Left cardiac atrium (tissue), 4 donors: ENCODE results near the gene CHSY1. TPM values are rescaled to one million over a fixed set of nuclear protein-coding genes. Genes with fewer than 3 reads are reported as not detected.

ENCODE experiments used
- ATAC-seq, 2 donors: fragments of 200-7000 bp; cut with Tn5 transposase; one replicate each; pipeline ENCODE4 v1.9.1; 2020; ENCODE audit warnings: mild to moderate bottlenecking in 2 of 2, moderate library complexity in 2 of 2
- DNase-seq: peaks from one replicate; pipeline ENCODE4 v3.0.0-alpha.2; 2020
- intact Hi-C, 2 donors: fragments of 100-400 bp; cut with DNase I; formaldehyde crosslinking; loops; one replicate each; pipeline versions ENCODE4 v1.14.1 to v1.15.1; 2022 to 2023
- total RNA-seq, 2 donors: library from RNA; stranded (reverse); fragmentation: NEBNext Ultra II Directional; extraction: Animal tissue kit (Norgen Biotek cat#: 25700); gene quantifications; one replicate each; pipeline ENCODE4 v1.2.1, GENCODE V29; 2021
- donor health status: DM: no; HTN: yes; CAD: no.
- donor health status: DM: no; HTN: yes; CAD: no; lungs with severe emphysema.
- donor health status: DM: yes; HTN: yes; CAD: no.
- donor health status: Dilated cardiomyopathy.

CHSY1 gene
- total RNA-seq, 2 donors from 2014 or later = 18.8 to 42.0 TPM

GRCh38 chr15:101198800-101199199 lies 53.0 kb downstream of the CHSY1 start:
- DNase-seq (no peak), ATAC-seq (no peak)
- intact Hi-C loops = no loop called here

GRCh38 chr15:101198031-101198575 lies 53.7 kb downstream of the CHSY1 start:
- ATAC-seq = no peak
- no peak for DNase-seq
- intact Hi-C loops = no loop called here

DNA sequence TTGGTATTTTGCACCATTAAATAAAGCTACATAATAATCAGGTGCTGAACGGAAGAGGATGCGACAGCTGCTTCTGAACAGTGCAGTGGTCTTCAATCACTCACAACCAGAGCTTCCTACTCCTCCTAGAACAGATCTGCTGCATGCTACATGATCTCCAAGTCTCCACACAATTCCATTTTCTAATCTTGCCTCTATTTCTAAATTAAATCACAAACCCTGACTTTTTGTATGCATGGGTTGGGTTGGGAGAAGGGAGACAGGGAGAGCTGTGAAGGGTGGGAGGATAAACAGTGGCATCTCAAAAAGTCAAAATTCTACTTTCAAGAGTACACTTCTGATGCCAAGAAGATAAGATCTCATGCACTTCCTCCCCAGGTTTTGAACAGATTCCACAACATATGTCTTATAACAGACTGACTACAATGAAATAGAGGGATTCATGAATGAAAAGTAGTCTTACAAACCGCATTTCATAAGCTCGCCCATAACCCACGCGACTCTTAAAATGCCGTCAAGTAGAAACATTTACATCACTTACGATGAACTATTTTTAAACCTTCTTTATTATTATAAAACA lies 57.2 kb downstream of the CHSY1 start:
- no peak for DNase-seq
- intact Hi-C loops = no loop called here
- ATAC-seq = no peak

- ATAC-seq = peak in 1 of 2 donors; percentile 2
- no peak for DNase-seq
- intact Hi-C loops = no loop called here
Measured at GRCh38 chr15:101193806-101194545, 57.9 kb downstream of the CHSY1 start.

GRCh38 chr15:101193120-101193644 lies 58.7 kb downstream of the CHSY1 start:
- DNase-seq = peak; percentile 77
- intact Hi-C loops = no loop called here
- ATAC-seq = peak; percentile 58 to 61

DNA sequence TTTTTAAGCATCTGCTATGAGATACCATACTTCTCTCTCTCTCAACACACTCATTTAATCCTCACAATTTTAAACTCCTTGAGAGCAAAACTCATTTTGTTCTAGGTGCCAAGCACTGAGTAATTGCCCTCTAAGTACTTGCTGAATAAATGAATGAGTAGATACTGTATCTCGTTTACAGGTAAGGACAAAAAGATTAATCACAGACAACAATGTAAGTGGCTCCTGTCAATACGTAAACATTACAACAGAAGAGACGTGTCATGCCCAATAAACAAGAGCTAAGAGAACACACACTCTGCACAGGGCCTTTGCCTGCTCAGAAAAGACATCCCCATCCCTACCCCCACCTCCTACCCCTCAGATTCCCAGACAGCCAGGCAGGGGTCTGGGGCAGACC lies 59.8 kb downstream of the CHSY1 start:
- ATAC-seq (no peak), DNase-seq (no peak)
- intact Hi-C loops = no loop called here

- DNase-seq (no peak), ATAC-seq (no peak)
- intact Hi-C loops = no loop called here
Measured at GRCh38 chr15:101191242-101191641, 60.6 kb downstream of the CHSY1 start.

- intact Hi-C loops = no loop called here
- ATAC-seq (no peak), DNase-seq (no peak)
Measured at GRCh38 chr15:101190092-101190595, 61.7 kb downstream of the CHSY1 start.

DNA sequence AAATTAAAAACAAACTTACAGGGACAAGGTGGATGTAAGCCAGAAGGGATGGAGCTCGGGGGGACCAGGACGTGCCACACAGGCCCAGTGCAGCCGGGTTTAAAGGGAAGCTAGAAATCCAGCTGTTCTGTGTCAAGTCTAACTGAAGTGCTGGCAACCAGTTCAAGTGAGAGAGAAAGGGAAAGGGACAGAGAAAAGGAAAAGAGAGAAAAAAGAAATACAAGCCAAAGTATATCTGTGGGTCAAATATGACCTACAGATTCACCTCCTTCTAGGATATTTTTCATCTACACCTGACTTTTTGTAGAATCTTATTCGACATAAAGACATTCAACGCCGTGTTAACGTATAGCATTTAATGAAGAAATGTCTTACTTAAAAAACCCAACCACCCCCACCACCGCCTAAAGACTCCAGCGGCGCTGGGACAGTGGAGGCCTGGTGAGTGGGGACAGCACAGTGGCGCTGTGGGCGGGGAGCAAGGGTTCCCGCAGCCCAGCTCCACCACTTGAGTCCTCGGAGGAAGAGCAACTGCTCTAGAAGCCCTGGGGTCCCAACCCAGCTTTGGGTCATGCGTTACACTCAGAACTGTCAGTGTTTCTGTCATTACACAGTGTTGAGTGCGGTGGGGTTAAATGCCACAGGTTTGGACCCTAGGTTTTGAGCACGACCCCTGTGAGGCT lies 62.3 kb downstream of the CHSY1 start:
- intact Hi-C loops = loop anchor here in 1 of 2 donors (5.0 kb wide), 1 partner anchor 63 kb away; the partner anchor contains the start of gene CHSY1
- DNase-seq (no peak), ATAC-seq (peak; percentile 6 to 35)

DNA sequence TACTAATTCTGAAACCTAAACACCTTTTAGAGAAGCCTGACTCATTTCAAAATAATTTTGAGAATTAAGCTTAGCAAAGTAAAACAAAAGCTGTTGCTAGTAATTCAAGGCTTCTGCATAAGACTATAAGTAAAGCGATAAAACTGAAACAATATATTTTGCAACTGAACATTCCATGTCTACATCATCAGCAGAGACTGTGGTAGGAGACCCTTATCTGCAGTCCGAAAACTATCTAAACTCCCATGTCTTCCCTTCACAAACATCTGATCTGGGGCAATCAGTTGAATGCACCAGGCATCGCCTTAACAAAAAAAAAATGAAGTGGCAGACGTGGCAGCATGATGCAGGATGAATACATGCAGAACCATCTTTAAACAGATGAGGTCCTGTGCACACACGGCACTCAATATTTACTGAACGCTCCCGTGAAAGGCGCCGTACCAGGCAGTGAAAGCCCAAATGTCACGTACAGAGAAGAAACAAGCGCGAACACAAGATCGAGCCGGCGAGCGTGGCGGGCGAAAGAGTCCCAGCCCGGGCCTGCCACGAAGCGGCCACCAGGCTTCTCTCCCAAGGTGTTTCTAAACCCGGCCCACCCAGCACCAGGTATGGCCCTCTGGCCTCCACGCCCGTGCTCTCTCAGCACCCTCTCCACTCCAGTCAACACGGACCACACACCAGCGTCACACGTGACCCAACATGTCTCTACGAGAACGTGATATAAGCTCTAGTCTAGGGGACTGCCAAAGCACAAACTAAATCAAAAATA lies 63.0 kb downstream of the CHSY1 start:
- DNase-seq = peak; percentile 58
- ATAC-seq = peak; percentile 36 to 58
- intact Hi-C loops = loop anchor here in 1 of 2 donors (5.0 kb wide), 1 partner anchor 63 kb away; the partner anchor contains the start of gene CHSY1

DNA sequence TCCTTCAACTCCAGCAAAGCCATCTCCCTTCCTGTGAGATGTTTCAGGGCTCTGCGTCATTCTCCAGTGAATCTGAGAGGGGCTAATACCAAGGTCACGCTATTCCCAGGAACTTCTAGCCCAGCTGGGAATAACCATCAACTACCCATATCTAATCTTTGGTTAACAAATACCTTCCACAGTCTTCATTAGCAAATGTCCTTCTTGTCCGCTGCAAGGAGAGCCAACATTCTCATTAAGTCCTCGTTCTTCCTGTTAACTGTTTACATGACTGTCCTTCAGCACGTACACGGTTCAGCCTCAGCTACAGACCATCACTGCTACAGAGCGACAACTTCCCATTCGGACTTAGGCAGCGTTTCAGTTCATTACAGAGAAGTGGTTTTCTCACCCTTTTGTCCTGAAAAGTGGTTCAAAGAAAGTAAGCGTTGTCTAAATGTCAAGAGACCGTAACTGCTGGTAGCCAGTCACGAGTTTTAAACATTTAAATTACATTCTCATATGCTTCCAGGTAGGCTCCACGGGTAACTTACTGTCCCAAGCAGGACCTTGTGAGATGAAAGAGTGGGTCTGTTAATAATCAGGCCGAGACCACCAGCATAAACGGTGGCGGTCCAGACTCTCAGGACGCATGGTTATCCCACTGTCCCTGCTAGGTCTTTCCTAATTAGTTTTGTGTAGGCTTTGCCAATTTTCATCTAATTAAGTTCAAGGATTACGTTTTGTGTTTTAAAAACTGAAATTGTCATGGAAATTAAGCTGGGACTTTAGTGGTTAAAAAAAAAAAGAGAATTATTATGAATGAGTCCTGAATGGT lies 63.8 kb downstream of the CHSY1 start:
- intact Hi-C loops = loop anchor here in 1 of 2 donors (5.0 kb wide), 1 partner anchor 64 kb away; the partner anchor contains the start of gene CHSY1
- DNase-seq (peak; percentile 54), ATAC-seq (peak; percentile 54 to 76)

DNA sequence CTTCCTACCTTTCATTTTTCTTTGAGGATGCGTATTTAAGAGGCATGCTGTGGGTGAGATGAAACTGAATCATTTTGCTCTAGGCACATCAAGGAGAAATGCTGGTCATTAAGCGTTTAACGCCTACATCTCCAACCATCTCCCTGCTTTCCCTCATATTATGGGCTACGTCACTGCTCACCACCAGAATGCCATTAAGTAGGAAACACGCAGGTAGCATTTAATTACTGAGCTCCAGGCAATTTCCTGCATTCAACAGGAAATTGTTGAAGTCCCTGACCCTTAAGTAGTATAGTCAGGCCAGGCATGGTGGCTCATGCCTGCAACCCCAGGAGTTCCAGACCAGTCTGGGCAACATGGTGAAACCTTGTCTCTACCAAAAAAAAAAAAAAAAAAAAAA lies 66.1 kb downstream of the CHSY1 start:
- DNase-seq = no peak
- intact Hi-C loops = loop anchor here in 1 of 2 donors (5.0 kb wide), 1 partner anchor 67 kb away; the partner anchor contains the start of gene CHSY1
- ATAC-seq = no peak

DNA sequence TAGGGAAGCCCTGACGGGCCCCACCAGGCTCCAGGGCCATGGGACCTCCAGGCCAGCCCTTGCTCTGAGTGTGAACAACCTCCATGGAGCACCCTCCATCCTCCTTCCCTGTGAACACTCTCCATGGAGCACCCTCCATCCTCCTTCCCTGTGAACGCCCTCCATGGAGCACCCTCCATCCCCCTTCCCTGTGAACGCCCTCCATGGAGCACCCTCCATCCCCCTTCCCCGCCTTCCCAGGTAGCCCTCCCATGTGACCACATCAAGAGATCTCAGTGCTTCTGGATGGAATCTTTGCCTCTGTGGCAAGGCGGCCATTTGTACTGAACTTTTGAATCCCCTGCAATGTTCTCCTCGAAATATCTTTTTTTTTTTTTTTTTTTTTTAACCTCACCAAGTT lies 66.5 kb downstream of the CHSY1 start:
- no peak for ATAC-seq
- DNase-seq = no peak
- intact Hi-C loops = loop anchor here in 1 of 2 donors (5.0 kb wide), 1 partner anchor 67 kb away; the partner anchor contains the start of gene CHSY1

GRCh38 chr15:101184830-101185229 lies 67.0 kb downstream of the CHSY1 start:
- intact Hi-C loops = loop anchor here in 1 of 2 donors (5.0 kb wide), 1 partner anchor 67 kb away; the partner anchor contains the start of gene CHSY1
- no peak for DNase-seq
- ATAC-seq = no peak

- DNase-seq (no peak), ATAC-seq (no peak)
- intact Hi-C loops = no loop called here
Measured at GRCh38 chr15:101183931-101184305, 67.9 kb downstream of the CHSY1 start.

DNA sequence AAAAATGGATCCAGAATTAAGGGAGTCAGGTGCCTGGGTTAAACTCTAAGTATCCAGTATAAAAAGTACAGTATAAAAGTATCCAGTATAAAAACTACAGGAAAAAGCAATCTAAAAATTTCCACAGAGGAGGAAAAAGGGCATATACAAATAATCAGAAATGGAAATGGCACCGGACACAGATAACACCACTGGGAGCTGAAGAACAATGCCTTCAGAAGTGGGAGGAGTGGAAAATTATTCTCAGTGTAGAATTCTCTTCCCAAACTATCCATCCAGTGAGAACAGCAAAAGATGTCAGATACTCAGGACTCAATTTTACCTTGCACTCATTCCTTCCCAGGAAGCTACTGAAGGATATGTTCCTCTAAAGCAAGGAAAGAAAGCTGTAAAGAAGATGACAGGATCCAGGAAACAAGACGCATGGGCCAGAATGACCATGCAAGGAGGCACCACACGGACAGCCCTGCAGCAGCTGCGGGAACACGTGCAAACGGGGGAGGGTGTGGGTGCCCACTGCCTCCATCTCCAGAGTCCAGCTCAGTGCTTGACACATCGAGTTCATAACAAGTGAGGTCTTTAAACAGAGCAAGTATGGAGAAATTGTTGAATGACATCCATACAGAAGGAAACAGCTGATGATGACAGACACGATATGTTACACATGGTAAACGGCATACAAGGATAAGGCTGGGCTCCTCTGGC lies 68.5 kb downstream of the CHSY1 start:
- ATAC-seq (peak; percentile 9 to 24), DNase-seq (no peak)
- intact Hi-C loops = no loop called here

DNA sequence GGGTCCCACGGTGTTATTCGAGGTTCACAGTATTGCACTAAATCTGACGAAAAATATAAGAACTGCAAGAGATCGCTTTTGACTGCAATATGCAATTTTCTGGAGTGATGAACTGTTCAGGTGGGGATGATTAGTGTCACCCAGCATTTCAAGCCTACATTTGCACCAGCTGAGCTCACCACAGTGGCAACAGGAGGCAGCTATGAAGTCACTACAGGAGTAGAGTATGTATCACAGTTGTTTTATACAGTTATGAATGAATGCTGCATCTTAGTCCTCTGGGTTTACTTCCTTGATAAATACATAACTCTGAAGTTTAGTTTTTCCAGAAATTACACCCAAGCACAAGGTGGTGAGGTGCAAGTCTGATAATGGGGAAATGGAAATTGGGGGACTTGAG lies 69.6 kb downstream of the CHSY1 start:
- no peak for ATAC-seq
- intact Hi-C loops = no loop called here
- DNase-seq = no peak
